H9 (cell line): ENCODE measurements around the gene DLL3. TPM values are rescaled to one million over a fixed set of nuclear protein-coding genes. Genes with fewer than 3 reads are reported as not detected.
A peak's percentile ranks its signal among the peaks of the same experiment; 100 is the strongest.

Source experiments
- DNase-seq: peaks from one replicate; pipeline ENCODE4 v3.0.0-alpha.2; 2017
- H2AFZ ChIP-seq: one replicate; pipeline ENCODE4 v1.6.1; 2013; ENCODE audit warnings: mild to moderate bottlenecking, low read length, control low read depth, moderate library complexity
- H2AK5ac ChIP-seq: 2 replicates; pipeline ENCODE4 v1.6.1; 2013; ENCODE audit warnings: low read length, control low read depth, mixed read lengths; ENCODE audit not compliant: insufficient read length
- H2BK120ac ChIP-seq: one replicate; pipeline ENCODE4 v1.6.1; 2013; ENCODE audit warnings: low read depth, mild to moderate bottlenecking, low read length, control low read depth, inconsistent platforms; ENCODE audit not compliant: poor library complexity, severe bottlenecking
- H2BK12ac ChIP-seq: 2 replicates; pipeline ENCODE4 v1.6.1; 2013; ENCODE audit warnings: low read length, control low read depth, mixed read lengths, low read depth; ENCODE audit not compliant: insufficient read length
- H2BK15ac ChIP-seq: 2 replicates; pipeline ENCODE4 v1.6.1; 2013; ENCODE audit warnings: low read depth, low read length, control low read depth
- H2BK20ac ChIP-seq: one replicate; pipeline ENCODE4 v1.6.1; 2013; ENCODE audit warnings: low read depth, mild to moderate bottlenecking, low read length, control low read depth, inconsistent platforms; ENCODE audit not compliant: poor library complexity, severe bottlenecking
- H2BK5ac ChIP-seq: 2 replicates; pipeline ENCODE4 v1.6.1; 2013; ENCODE audit warnings: low read length, control low read depth, mixed read lengths; ENCODE audit not compliant: insufficient read length
- H3K14ac ChIP-seq: 2 replicates; pipeline ENCODE4 v1.6.1; 2013; ENCODE audit warnings: low read length, control low read depth; ENCODE audit not compliant: insufficient read depth
- H3K18ac ChIP-seq: 2 replicates; pipeline ENCODE4 v1.6.1; 2013; ENCODE audit warnings: low read depth, mild to moderate bottlenecking, mixed read lengths, low read length, control low read depth; ENCODE audit not compliant: insufficient read length
- H3K23ac ChIP-seq: 2 replicates; pipeline ENCODE4 v1.6.1; 2013; ENCODE audit warnings: low read length, control low read depth, mixed read lengths, low read depth; ENCODE audit not compliant: insufficient read length
- H3K23me2 ChIP-seq: 2 replicates; pipeline ENCODE4 v1.6.1; 2013; ENCODE audit warnings: low read depth, mild to moderate bottlenecking, mixed read lengths, low read length, control low read depth; ENCODE audit not compliant: insufficient read length, poor library complexity, severe bottlenecking
- H3K27ac ChIP-seq: 2 replicates; pipeline ENCODE4 v1.5.1; 2013; ENCODE audit warnings: low read length, control low read depth, mixed read lengths, low read depth; ENCODE audit not compliant: insufficient read length
- H3K27me3 ChIP-seq: 2 replicates; pipeline ENCODE4 v1.6.1; 2013; ENCODE audit warnings: low read length, control low read depth, inconsistent platforms; ENCODE audit not compliant: insufficient read depth
- H3K4ac ChIP-seq: 2 replicates; pipeline ENCODE4 v1.6.1; 2013; ENCODE audit warnings: low read depth, mild to moderate bottlenecking, control low read depth, inconsistent platforms, low read length, moderate library complexity
- H3K4me1 ChIP-seq: 2 replicates; pipeline ENCODE4 v1.6.1; 2013; ENCODE audit warnings: low read length, control low read depth, inconsistent platforms; ENCODE audit not compliant: insufficient read depth
- H3K4me2 ChIP-seq: 2 replicates; pipeline ENCODE4 v1.6.1; 2013; ENCODE audit warnings: low read length, control low read depth, mixed read lengths; ENCODE audit not compliant: insufficient read length, insufficient read depth
- H3K56ac ChIP-seq: 2 replicates; pipeline ENCODE4 v1.6.1; 2013; ENCODE audit warnings: low read depth, mild to moderate bottlenecking, mixed read lengths, low read length, control low read depth; ENCODE audit not compliant: insufficient read length
- H3K79me1 ChIP-seq: 2 replicates; pipeline ENCODE4 v1.6.1; 2013; ENCODE audit warnings: low read depth, mild to moderate bottlenecking, moderate library complexity, low read length, control low read depth, inconsistent platforms; ENCODE audit not compliant: insufficient read depth, poor library complexity, severe bottlenecking
- H3K79me2 ChIP-seq: 2 replicates; pipeline ENCODE4 v1.6.1; 2013; ENCODE audit warnings: low read length, control low read depth, inconsistent platforms; ENCODE audit not compliant: insufficient read depth
- H3K9ac ChIP-seq: 2 replicates; pipeline ENCODE4 v1.6.1; 2013; ENCODE audit warnings: low read length, control low read depth, mixed read lengths; ENCODE audit not compliant: insufficient read length; ENCODE audit errors: extremely low read depth
- H3K9me3 ChIP-seq: one replicate; pipeline ENCODE4 v1.6.1; 2013; ENCODE audit warnings: low read depth, low read length, inconsistent platforms; ENCODE audit not compliant: control insufficient read depth
- H3T11ph ChIP-seq: one replicate; pipeline ENCODE4 v1.6.1; 2013; ENCODE audit warnings: mild to moderate bottlenecking, low read length, control low read depth, inconsistent platforms
- H4K20me1 ChIP-seq: one replicate; pipeline ENCODE4 v1.6.1; 2013; ENCODE audit not compliant: control insufficient read depth, insufficient read length, insufficient read depth
- H4K5ac ChIP-seq: 2 replicates; pipeline ENCODE4 v1.6.1; 2013; ENCODE audit warnings: low read depth, mild to moderate bottlenecking, mixed read lengths, low read length, control low read depth; ENCODE audit not compliant: insufficient read length
- H4K8ac ChIP-seq: replicated peaks from 2 replicates; pipeline ENCODE4 v1.6.1; 2013; ENCODE audit warnings: low read length, control low read depth, mixed read lengths, low read depth; ENCODE audit not compliant: insufficient read length
- H4K91ac ChIP-seq: 2 replicates; pipeline ENCODE4 v1.6.1; 2013; ENCODE audit warnings: low read depth, mild to moderate bottlenecking, moderate library complexity, mixed read lengths, low read length, control low read depth; ENCODE audit not compliant: insufficient read length
- H3K27ac Mint-ChIP-seq, 3 experiments: 2 replicates in 2 of 3; 3 replicates in 1 of 3; pipeline ENCODE4 v1.8.0; 2020 to 2021; ENCODE audit warnings: mixed read lengths in 3 of 3, mild to moderate bottlenecking in 1 of 3, moderate library complexity in 1 of 3
- H3K27me3 Mint-ChIP-seq: 2 replicates; pipeline ENCODE4 v1.8.0; 2021; ENCODE audit warnings: low read depth, mild to moderate bottlenecking, moderate library complexity, mixed read lengths
- H3K36me3 Mint-ChIP-seq, 3 experiments: 2 replicates in 2 of 3; 3 replicates in 1 of 3; pipeline ENCODE4 v1.8.0; 2020 to 2021; ENCODE audit warnings: low read depth in 3 of 3, mixed read lengths in 3 of 3; ENCODE audit not compliant: insufficient read depth in 1 of 3
- H3K4me1 Mint-ChIP-seq, 2 experiments: 2 replicates each; pipeline ENCODE4 v1.8.0; 2020; ENCODE audit warnings: mixed read lengths in 2 of 2
- H3K4me3 Mint-ChIP-seq, 2 experiments: 2 replicates in 1 of 2; 3 replicates in 1 of 2; pipeline ENCODE4 v1.8.0; 2020 to 2021; ENCODE audit warnings: mild to moderate bottlenecking in 2 of 2, mixed read lengths in 2 of 2, moderate library complexity in 1 of 2
- H3K9me3 Mint-ChIP-seq, 2 experiments: 2 replicates in 1 of 2; 3 replicates in 1 of 2; pipeline ENCODE4 v1.8.0; 2020; ENCODE audit warnings: mild to moderate bottlenecking in 2 of 2, mixed read lengths in 2 of 2, moderate library complexity in 1 of 2
- CTCF ChIP-seq: fragments of 200-600 bp; sonication (generic); conservative IDR thresholded peaks from 3 replicates; pipeline ENCODE4 v1.8.0; 2021; ENCODE audit warnings: antibody characterized with exemption, mild to moderate bottlenecking
- WGBS: extraction: QIAGEN DNeasy Blood & Tissue Kit; methylation state at CpG from one replicate; pipeline ENCODE4 v1.1.7; 2013; ENCODE audit warnings: missing lambda C conversion rate, low lambda C conversion rate, mixed read lengths; ENCODE audit not compliant: insufficient read length; ENCODE audit errors: extremely low coverage; 5-methylcytosine and 5-hydroxymethylcytosine counted together
- total RNA-seq: library from RNA; stranded (reverse); gene quantifications from 2 replicates; pipeline ENCODE4 v1.2.1, GENCODE V29; 2021

The DLL3 gene
- total RNA-seq, 1 experiment from 2014 or later = 2.5 TPM

GRCh38 chr19:39465956-39466747 is 32.6 kb upstream of the DLL3 start:
- H3K4me2 ChIP-seq = no peak overlapping the region
- H3K4ac ChIP-seq = no peak overlapping the region
- peak overlapping the region in 2 of 3 experiments; percentile 9 to 34; a peak in 3 of 7 replicates for H3K27ac Mint-ChIP-seq

More at GRCh38 chr19:39465956-39466747, 32.6 kb upstream of the DLL3 start:
- TF ChIP-seq CTCF = no peak
- H4K8ac ChIP-seq = no peak overlapping the region
- no peak overlapping the region for H3K14ac ChIP-seq
- no peak overlapping the region for H2BK12ac ChIP-seq
- H3K9me3 ChIP-seq = no peaks in the 10 kb centered on the region
- no peaks in the 10 kb centered on the region for H3K27me3 ChIP-seq
- H4K20me1 ChIP-seq = peaks cover 3% of the 10 kb centered on the region
- no peak overlapping the region for H4K91ac ChIP-seq
- H3K79me1 ChIP-seq = no peaks in the 10 kb centered on the region
- no peak overlapping the region for H3K9ac ChIP-seq
- H2BK5ac ChIP-seq = no peak overlapping the region
- Mint-ChIP-seq H3K9me3 (no peaks in the 10 kb centered on the region), H3K27me3 (no peaks in the 10 kb centered on the region; the same call in 1 of the 2 replicates), H3K36me3 (peaks cover 48 to 81% (median 80%) of the 10 kb centered on the region in 3 experiments), H3K4me1 (no peaks in the 10 kb centered on the region), H3K4me3 (no peak overlapping the region)
- no peaks in the 10 kb centered on the region for H3K79me2 ChIP-seq
- H4K5ac ChIP-seq = no peak overlapping the region
- H3K56ac ChIP-seq = no peak overlapping the region
- H2BK120ac ChIP-seq = no peak overlapping the region
- no peak for DNase-seq
- no peak overlapping the region for H2BK20ac ChIP-seq
- no peak overlapping the region for H3K18ac ChIP-seq
- H2BK15ac ChIP-seq = no peak overlapping the region
- H3K4me1 ChIP-seq = no peaks in the 10 kb centered on the region
- H3T11ph ChIP-seq = no peak overlapping the region
- WGBS = no CpG with 5 or more reads among the region's 18 CpGs
- no peak overlapping the region for H3K27ac ChIP-seq
- H3K23me2 ChIP-seq = no peaks in the 10 kb centered on the region
- no peak overlapping the region for H2AFZ ChIP-seq
- no peak overlapping the region for H3K23ac ChIP-seq
- no peak overlapping the region for H2AK5ac ChIP-seq
